HepG2 (cell line): ENCODE data around the gene EI24. TPM values are rescaled to one million over a fixed set of nuclear protein-coding genes. Genes with fewer than 3 reads are reported as not detected.
A peak's percentile ranks its signal among the peaks of the same experiment; 100 is the strongest.

Source experiments
- ESRRA ChIP-seq: sonication (generic); formaldehyde crosslinking; IDR thresholded peaks from 2 replicates; pipeline ENCODE4 v1.5.1; 2020; ENCODE audit warnings: mild to moderate bottlenecking, low read depth, missing genetic modification reagents
- GABPA ChIP-seq, 2 experiments: IDR thresholded peaks; 2 replicates each; pipeline ENCODE4 v1.6.1; 2011 to 2016; ENCODE audit warnings: low read depth in 2 of 2, low read length in 1 of 2, missing biosample characterization in 1 of 2, missing genetic modification characterization in 1 of 2
- GLI4 ChIP-seq: sonication (generic); formaldehyde crosslinking; IDR thresholded peaks from 2 replicates; pipeline ENCODE4 v1.5.1; 2020; ENCODE audit warnings: missing genetic modification reagents, mild to moderate bottlenecking, moderate library complexity, borderline replicate concordance
- MLX ChIP-seq: IDR thresholded peaks from 2 replicates; pipeline ENCODE4 v1.6.1; 2016
- NR2C2 ChIP-seq: sonication (generic); formaldehyde crosslinking; IDR thresholded peaks from 2 replicates; pipeline ENCODE4 v1.4.0; 2020; ENCODE audit warnings: missing genetic modification reagents, mild to moderate bottlenecking, moderate library complexity, borderline replicate concordance
- REST ChIP-seq, 2 experiments: IDR thresholded peaks; 2 replicates each; pipeline ENCODE4 v1.6.1; 2011 to 2012; ENCODE audit warnings: low read length in 2 of 2, borderline replicate concordance in 1 of 2, low read depth in 1 of 2, mild to moderate bottlenecking in 1 of 2, moderate library complexity in 1 of 2
- SMC3 ChIP-seq: IDR thresholded peaks from 2 replicates; pipeline ENCODE4 v1.6.1; 2011; ENCODE audit warnings: low read length, improper control_type of control experiment
- XRCC5 ChIP-seq: fragments of 200-400 bp; formaldehyde crosslinking; optimal IDR thresholded peaks from 2 replicates; pipeline ENCODE3; 2017; ENCODE audit warnings: mild to moderate bottlenecking, low read length
- ZNF407 ChIP-seq: sonication (generic); formaldehyde crosslinking; IDR thresholded peaks from one replicate; pipeline ENCODE4 v1.5.1; 2020; ENCODE audit warnings: mild to moderate bottlenecking, missing genetic modification reagents; ENCODE audit errors: not compliant biosample characterization
- polyA plus RNA-seq, 8 experiments: library from polyadenylated mRNA; depleted of rRNA in 3 of 8; stranded (reverse) in 7 of 8; unstranded in 1 of 8; fragments of >200 nt; fragmentation: Illumina TruSeq in 4 of 8; extraction: Trizol in 4 of 8; gene quantifications; 2 replicates each; pipeline versions ENCODE4 v1.2.1 to v1.2.3, GENCODE V29; 2011 to 2016; ENCODE audit warnings: low read depth in 4 of 8, missing spikeins in 1 of 8, mixed read lengths in 1 of 8; ENCODE audit not compliant: insufficient read depth in 1 of 8
- total RNA-seq, 5 experiments: library from RNA; depleted of rRNA; stranded (reverse); fragments of >200 nt; fragmentation: Illumina TruSeq; extraction: Trizol; gene quantifications; 2 replicates each; pipeline ENCODE4 v1.2.3, GENCODE V29; 2016; ENCODE audit warnings: low read depth in 1 of 5

The EI24 gene
- total and polyA plus RNA-seq, 2 of the 13 experiments (the other 11 are each of a cell fraction or from before 2014, with no cell fraction given), result 84.7 to 126 TPM

GRCh38 chr11:125554038-125554437 is 15.2 kb upstream of the EI24 start (continued):
- no peak for TF ChIP-seq ZNF407 (CRISPR knock-in tag)
- peak; percentile 72 for TF ChIP-seq SMC3
- TF ChIP-seq REST (IDR thresholded peaks at IDR 0.05; ENCODE audit: borderline replicate concordance in 1 of 2, low read depth in 1 of 2, low read length in 2 of 2), result no peak
- no peak for TF ChIP-seq MLX (CRISPR knock-in tag)
- TF ChIP-seq NR2C2 (CRISPR knock-in tag), result peak; percentile 81
- peak; percentile 54; the same call in 1 of the 2 replicates for TF ChIP-seq ESRRA (CRISPR knock-in tag)
- no peak for TF ChIP-seq XRCC5
- no peak for TF ChIP-seq GLI4 (CRISPR knock-in tag)
- no peak for TF ChIP-seq GABPA (IDR thresholded peaks at IDR 0.05; ENCODE audit: low read depth, low read length)
- peak; percentile 71 for TF ChIP-seq GABPA (CRISPR knock-in tag; IDR thresholded peaks at IDR 0.05; ENCODE audit: low read depth)
